ENCODE measurements around the gene S100A9. TPM values are rescaled to one million over a fixed set of nuclear protein-coding genes. Genes with fewer than 3 reads are reported as not detected.
A peak's percentile ranks its signal among the peaks of the same experiment; 100 is the strongest.

Gene S100A9
- total RNA-seq, 2 donors from 2014 or later, result 65.7 to 199 TPM

DNA sequence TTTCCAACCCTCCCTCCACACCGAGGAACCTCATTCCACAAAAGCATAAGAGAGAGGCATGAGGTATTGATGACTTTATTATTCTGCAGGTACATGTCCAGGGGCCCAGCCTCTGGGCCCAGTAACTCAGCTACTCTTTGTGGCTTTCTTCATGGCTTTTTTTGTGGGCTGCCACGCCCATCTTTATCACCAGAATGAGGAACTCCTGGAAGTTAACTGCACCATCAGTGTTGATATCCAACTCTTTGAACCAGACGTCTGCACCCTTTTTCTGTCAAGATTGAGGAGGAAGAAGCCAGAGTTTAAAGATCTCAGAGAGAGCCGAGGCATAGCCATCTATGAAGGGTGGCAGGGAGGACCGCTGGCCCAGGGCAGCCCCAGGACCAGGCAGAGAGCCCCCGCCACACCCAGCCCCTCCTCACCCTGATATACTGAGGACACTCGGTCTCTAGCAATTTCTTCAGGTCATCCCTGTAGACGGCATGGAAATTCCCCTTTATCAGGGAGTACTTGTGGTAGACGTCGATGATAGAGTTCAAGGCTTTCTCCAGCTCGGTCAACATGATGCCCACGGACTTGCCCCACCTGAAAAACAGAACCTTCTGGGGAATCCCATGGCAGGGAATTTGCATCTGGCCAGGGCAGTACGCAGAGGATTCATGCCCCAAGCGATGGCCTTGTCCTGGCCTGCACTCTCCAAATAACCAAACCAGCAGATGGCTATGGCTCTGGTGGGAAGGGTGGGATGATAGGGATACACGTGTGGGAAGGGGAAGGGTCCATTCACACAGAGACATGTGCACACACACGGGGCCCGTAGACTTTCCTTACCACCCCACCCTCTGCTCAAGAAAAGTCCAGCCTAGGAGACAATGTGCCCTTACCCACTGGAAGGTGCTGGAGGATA is 32.6 kb downstream of the S100A9 start:
- no peak overlapping the region for H3K27ac ChIP-seq
- DNase-seq (ENCODE audit: low spot score), result no peak
- no peaks in the 10 kb centered on the region for H3K36me3 ChIP-seq
- no peak overlapping the region for H3K4me3 ChIP-seq
- H3K27me3 ChIP-seq, result no peaks in the 10 kb centered on the region
- no peaks in the 10 kb centered on the region for H3K9me3 ChIP-seq
- H3K4me1 ChIP-seq, result peaks cover 0 to 4% of the 10 kb centered on the region in 2 donors
- TF ChIP-seq, protein P1, sequence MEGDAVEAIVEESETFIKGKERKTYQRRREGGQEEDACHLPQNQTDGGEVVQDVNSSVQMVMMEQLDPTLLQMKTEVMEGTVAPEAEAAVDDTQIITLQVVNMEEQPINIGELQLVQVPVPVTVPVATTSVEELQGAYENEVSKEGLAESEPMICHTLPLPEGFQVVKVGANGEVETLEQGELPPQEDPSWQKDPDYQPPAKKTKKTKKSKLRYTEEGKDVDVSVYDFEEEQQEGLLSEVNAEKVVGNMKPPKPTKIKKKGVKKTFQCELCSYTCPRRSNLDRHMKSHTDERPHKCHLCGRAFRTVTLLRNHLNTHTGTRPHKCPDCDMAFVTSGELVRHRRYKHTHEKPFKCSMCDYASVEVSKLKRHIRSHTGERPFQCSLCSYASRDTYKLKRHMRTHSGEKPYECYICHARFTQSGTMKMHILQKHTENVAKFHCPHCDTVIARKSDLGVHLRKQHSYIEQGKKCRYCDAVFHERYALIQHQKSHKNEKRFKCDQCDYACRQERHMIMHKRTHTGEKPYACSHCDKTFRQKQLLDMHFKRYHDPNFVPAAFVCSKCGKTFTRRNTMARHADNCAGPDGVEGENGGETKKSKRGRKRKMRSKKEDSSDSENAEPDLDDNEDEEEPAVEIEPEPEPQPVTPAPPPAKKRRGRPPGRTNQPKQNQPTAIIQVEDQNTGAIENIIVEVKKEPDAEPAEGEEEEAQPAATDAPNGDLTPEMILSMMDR (IDR thresholded peaks at IDR 0.05), result no peak

- Histone ChIP-seq H3K36me3 (no peaks in the 10 kb centered on the region), H3K27ac (no peak within 1 kb of the TSS), H3K4me3 (no peak within 1 kb of the TSS), H3K9me3 (no peaks in the 10 kb centered on the region), H3K4me1 (peaks cover 0 to 4% of the 10 kb centered on the region in 2 donors), H3K27me3 (no peaks in the 10 kb centered on the region)
- TF ChIP-seq, protein P1 (IDR thresholded peaks at IDR 0.05), result no peak
- DNase-seq (ENCODE audit: low spot score), result peak; percentile 72
Observed at GRCh38 chr1:153390938-153391710, 33.5 kb downstream of the S100A9 start, which contains the start of gene S100A8. S100A8 (minus strand) TSS chr1:153391073; CDS start chr1:153390535, 538 bp downstream.

DNA sequence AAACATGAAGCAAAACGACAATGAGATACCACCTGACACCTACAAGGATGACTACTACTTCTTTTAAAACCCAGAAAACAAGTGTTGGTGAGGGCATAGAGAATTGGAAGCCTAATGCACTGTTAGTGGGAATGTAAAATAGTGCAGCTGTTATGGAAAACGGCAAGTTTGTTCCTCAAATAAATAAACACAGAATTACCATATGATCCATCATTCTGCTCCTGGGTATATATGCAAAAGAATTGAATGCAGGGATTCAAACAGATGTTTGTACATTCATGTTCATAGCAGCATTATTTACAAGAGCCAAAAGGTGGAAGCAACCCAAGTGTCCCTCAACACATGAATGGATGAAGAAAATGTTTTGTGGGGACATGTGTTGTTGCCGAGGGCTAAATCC is 34.6 kb downstream of the S100A9 start:
- H3K9me3 ChIP-seq, result no peaks in the 10 kb centered on the region
- H3K4me3 ChIP-seq, result no peak overlapping the region
- H3K27me3 ChIP-seq, result no peaks in the 10 kb centered on the region
- H3K36me3 ChIP-seq, result no peaks in the 10 kb centered on the region
- peaks cover 0 to 4% of the 10 kb centered on the region in 2 donors for H3K4me1 ChIP-seq
- H3K27ac ChIP-seq, result no peak overlapping the region
- TF ChIP-seq, protein P1 (IDR thresholded peaks at IDR 0.05), result no peak
- no peak for DNase-seq (ENCODE audit: low spot score)

DNA sequence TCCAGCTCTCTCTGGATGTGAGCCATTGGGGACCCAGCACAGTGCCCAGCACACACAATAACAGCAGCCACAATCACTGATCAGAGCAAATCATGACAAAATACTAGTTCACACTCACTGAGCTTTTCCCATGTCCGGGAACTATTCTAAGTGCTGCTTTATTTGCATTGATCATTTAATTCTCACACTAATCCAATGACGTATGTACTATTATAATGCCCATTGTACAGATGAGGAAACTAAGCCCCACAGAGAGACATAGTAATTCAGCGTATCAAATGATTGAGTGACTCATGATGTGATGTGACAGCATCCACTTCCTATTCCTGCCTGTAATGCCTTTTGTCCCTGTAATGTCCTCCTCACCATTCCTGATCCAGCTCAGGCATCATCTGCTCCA is 35.2 kb downstream of the S100A9 start:
- H3K9me3 ChIP-seq, result no peaks in the 10 kb centered on the region
- no peak overlapping the region for H3K27ac ChIP-seq
- no peak overlapping the region for H3K4me3 ChIP-seq
- H3K36me3 ChIP-seq, result no peaks in the 10 kb centered on the region
- no peak for DNase-seq (ENCODE audit: low spot score)
- TF ChIP-seq, protein P1 (IDR thresholded peaks at IDR 0.05), result no peak
- H3K27me3 ChIP-seq, result no peaks in the 10 kb centered on the region
- peaks cover 0 to 4% of the 10 kb centered on the region in 2 donors for H3K4me1 ChIP-seq

GRCh38 chr1:153393926-153394325 is 36.3 kb downstream of the S100A9 start:
- Histone ChIP-seq H3K9me3 (no peaks in the 10 kb centered on the region), H3K27ac (no peak overlapping the region), H3K4me3 (no peak overlapping the region), H3K4me1 (peaks cover 0 to 4% of the 10 kb centered on the region in 2 donors), H3K27me3 (no peaks in the 10 kb centered on the region), H3K36me3 (no peaks in the 10 kb centered on the region)
- TF ChIP-seq, protein P1 (IDR thresholded peaks at IDR 0.05), result no peak
- DNase-seq (ENCODE audit: low spot score), result peak; percentile 26
